ENCODE measurements around the gene CDPF1. TPM values are rescaled to one million over a fixed set of nuclear protein-coding genes. Genes with fewer than 3 reads are reported as not detected.

CDPF1 gene, protein sequence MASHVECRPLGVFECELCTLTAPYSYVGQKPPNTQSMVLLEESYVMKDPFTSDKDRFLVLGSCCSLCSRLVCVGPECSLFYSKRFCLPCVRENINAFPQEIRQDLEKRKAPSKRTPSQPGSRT
- total RNA-seq: 10 to 100 TPM; 10.8 to 20.4 (median 13.8) TPM
- polyA plus RNA-seq: 10 to 100 TPM; 10.2 to 32.9 (median 26.9) TPM
- long read RNA-seq, donor 1, transcript CDPF1-201 (4 exons, 1,875 nt): major isoform, 9 of 12 reads
- long read RNA-seq, donor 1, partial matches to known transcripts: 0 of 12 reads
- long read RNA-seq, donor 1, other reads (novel, unspliced or antisense): 0 of 12 reads
- long read RNA-seq, donor 2, transcript CDPF1-201 (4 exons, 1,875 nt): major isoform, 5 of 10 reads
- long read RNA-seq, donor 2, partial matches to known transcripts: 0 of 10 reads
- long read RNA-seq, donor 2, other reads (novel, unspliced or antisense): 0 of 10 reads
- long read RNA-seq, donor 3, partial matches to known transcripts: 0 of 5 reads
- long read RNA-seq, donor 3, other reads (novel, unspliced or antisense): 0 of 5 reads
- long read RNA-seq, donor 4, partial matches to known transcripts: 0 of 9 reads
- long read RNA-seq, donor 4, other reads (novel, unspliced or antisense): 2 of 9 reads
- long read RNA-seq, donor 5, transcript CDPF1-201 (4 exons, 1,875 nt): major isoform, 12 of 38 reads
- long read RNA-seq, donor 5, transcript CDPF1-205 (3 exons, 498 nt): minor isoform, 6 of 38 reads
- long read RNA-seq, donor 5, partial matches to known transcripts: 5 of 38 reads
- long read RNA-seq, donor 5, other reads (novel, unspliced or antisense): 11 of 38 reads
- long read RNA-seq, donor 6, transcript CDPF1-201 (4 exons, 1,875 nt): major isoform, 8 of 12 reads
- long read RNA-seq, donor 6, partial matches to known transcripts: 2 of 12 reads
- long read RNA-seq, donor 6, other reads (novel, unspliced or antisense): 2 of 12 reads
- long read RNA-seq, donor 7, partial matches to known transcripts: 5 of 11 reads
- long read RNA-seq, donor 7, other reads (novel, unspliced or antisense): 0 of 11 reads
- long read RNA-seq, donor 8, partial matches to known transcripts: 0 of 3 reads
- long read RNA-seq, donor 8, other reads (novel, unspliced or antisense): 0 of 3 reads
- long read RNA-seq, donor 9, partial matches to known transcripts: 0 of 3 reads
- long read RNA-seq, donor 9, other reads (novel, unspliced or antisense): 0 of 3 reads
- long read RNA-seq, donor 10, partial matches to known transcripts: 0 of 1 reads
- long read RNA-seq, donor 10, other reads (novel, unspliced or antisense): 0 of 1 reads

- H3K27ac ChIP-seq: peak within 1 kb of the TSS; percentile 54 to 91 (median 83)
- H3K27me3 ChIP-seq: no peaks in the 10 kb centered on the region
- no peaks in the 10 kb centered on the region for H3K36me3 ChIP-seq (replicated peaks in 1 of 2)
- 0% methylated on average over 3 to 89 of the region's 89 CpGs; no CpG with 5 or more reads in 1 of the 4 donors for WGBS, 4 donors
- peak; percentile 87 to 94 (median 91) for DNase-seq
- intact Hi-C loops (cut with DNase I): loop anchor here in 1 of 2 donors (10.0 kb wide), 1 partner anchor 125 kb away; no protein-coding TSS in a partner anchor
- no peaks in the 10 kb centered on the region for H3K9me3 ChIP-seq (replicated peaks in 1 of 3)
- H3K4me3 ChIP-seq: peak within 1 kb of the TSS in 3 of 4 donors; percentile 69 to 83 (median 71)
- peaks cover 7 to 38% of the 10 kb centered on the region in 2 donors for H3K4me1 ChIP-seq (replicated peaks in 1 of 2)
- TF ChIP-seq, protein P1, sequence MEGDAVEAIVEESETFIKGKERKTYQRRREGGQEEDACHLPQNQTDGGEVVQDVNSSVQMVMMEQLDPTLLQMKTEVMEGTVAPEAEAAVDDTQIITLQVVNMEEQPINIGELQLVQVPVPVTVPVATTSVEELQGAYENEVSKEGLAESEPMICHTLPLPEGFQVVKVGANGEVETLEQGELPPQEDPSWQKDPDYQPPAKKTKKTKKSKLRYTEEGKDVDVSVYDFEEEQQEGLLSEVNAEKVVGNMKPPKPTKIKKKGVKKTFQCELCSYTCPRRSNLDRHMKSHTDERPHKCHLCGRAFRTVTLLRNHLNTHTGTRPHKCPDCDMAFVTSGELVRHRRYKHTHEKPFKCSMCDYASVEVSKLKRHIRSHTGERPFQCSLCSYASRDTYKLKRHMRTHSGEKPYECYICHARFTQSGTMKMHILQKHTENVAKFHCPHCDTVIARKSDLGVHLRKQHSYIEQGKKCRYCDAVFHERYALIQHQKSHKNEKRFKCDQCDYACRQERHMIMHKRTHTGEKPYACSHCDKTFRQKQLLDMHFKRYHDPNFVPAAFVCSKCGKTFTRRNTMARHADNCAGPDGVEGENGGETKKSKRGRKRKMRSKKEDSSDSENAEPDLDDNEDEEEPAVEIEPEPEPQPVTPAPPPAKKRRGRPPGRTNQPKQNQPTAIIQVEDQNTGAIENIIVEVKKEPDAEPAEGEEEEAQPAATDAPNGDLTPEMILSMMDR (IDR thresholded peaks at IDR 0.05): peak in 1 of 6 experiments; percentile 27
- TF ChIP-seq POLR2A (IDR thresholded peaks at IDR 0.05): peak in 1 of 2 donors; percentile 91
Observed at GRCh38 chr22:46250035-46250782, at the start of gene CDPF1. CDPF1 (minus strand) TSS chr22:46250293; CDS start chr22:46248284, 2,009 bp downstream.

DNA sequence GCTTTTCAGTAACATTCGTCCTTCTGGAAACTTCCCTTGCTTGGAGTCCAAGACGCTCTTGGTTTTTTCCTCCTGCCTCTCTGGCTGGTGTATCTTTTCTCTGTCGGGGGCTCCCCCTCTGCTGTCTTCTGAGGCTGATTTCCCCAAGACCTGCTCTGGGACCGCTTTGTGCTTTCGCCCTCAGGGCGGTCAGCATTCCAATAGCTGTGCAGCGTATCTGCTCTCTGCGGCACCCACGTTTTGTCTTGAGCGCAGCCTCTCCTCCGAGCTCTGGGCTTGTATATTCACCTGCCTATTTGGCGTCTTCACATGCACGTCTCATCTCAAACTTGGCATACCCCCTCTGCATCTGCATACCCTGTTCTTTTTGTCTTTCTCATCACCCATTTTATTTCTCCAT lies 49.0 kb upstream of the CDPF1 start:
- no peak overlapping the region for H3K4me3 ChIP-seq
- no peak overlapping the region for H3K27ac ChIP-seq

GRCh38 chr22:46297151-46297812 lies 47.2 kb upstream of the CDPF1 start:
- intact Hi-C loops (cut with DNase I): loop anchor here in 1 of 2 donors (10.0 kb wide), 1 partner anchor 162 kb away; no protein-coding TSS in a partner anchor
- no peaks in the 10 kb centered on the region for H3K9me3 ChIP-seq (replicated peaks in 1 of 3)
- peaks cover 15 to 17% of the 10 kb centered on the region in 2 donors for H3K4me1 ChIP-seq (replicated peaks in 1 of 2)
- H3K27ac ChIP-seq: no peak overlapping the region
- peaks cover 0 to 12% of the 10 kb centered on the region in 2 donors for H3K36me3 ChIP-seq (replicated peaks in 1 of 2)
- no peaks in the 10 kb centered on the region for H3K27me3 ChIP-seq
- peak overlapping the region in 2 of 4 donors; percentile 38 to 66 for H3K4me3 ChIP-seq
- WGBS, 4 donors: 5 to 10% (median 6%) methylated on average over 20 to 32 of the region's 32 CpGs
- DNase-seq: peak in 6 of 7 donors; percentile 58 to 74 (median 67)
- TF ChIP-seq, protein P1 (IDR thresholded peaks at IDR 0.05): no peak
- TF ChIP-seq POLR2A (IDR thresholded peaks at IDR 0.05): no peak

More for the DNA sequence above, 49.0 kb upstream of the CDPF1 start:
- Histone ChIP-seq H3K27me3 (no peaks in the 10 kb centered on the region), H3K4me1 (replicated peaks in 1 of 2) (peaks cover 15 to 17% of the 10 kb centered on the region in 2 donors), H3K9me3 (replicated peaks in 1 of 3) (no peaks in the 10 kb centered on the region), H3K36me3 (replicated peaks in 1 of 2) (no peaks in the 10 kb centered on the region)
- TF ChIP-seq POLR2A (IDR thresholded peaks at IDR 0.05): no peak
- intact Hi-C loops (cut with DNase I): loop anchor here in 1 of 2 donors (10.0 kb wide), 1 partner anchor 164 kb away; no protein-coding TSS in a partner anchor
- no peak for DNase-seq
- 93 to 96% (median 94%) methylated on average over 13 of the region's 13 CpGs for WGBS, 4 donors

Data from adrenal gland (tissue), 19 donors.